HepG2 (cell line): ENCODE results near the gene SQSTM1. TPM values are rescaled to one million over a fixed set of nuclear protein-coding genes. Genes with fewer than 3 reads are reported as not detected.
"Not testable (repeated sequence)": the region's sequence is repeated elsewhere in the genome, so short reads cannot be mapped to it uniquely, and the experiment has no call there.

Source experiments
- ATAC-seq: fragments of 200-7000 bp; cut with Tn5 transposase; 3 replicates; pipeline ENCODE4 v1.9.1; 2020; ENCODE audit warnings: mild to moderate bottlenecking, moderate library complexity
- BruUV-seq: library from RNA; stranded (reverse); fragments of 400-500 nt; replicated peaks from 2 replicates; lab custom pipeline; 2021; lab: Mats Ljungman, UMichigan
- CTCF ChIA-PET: fragments of 300-600 bp; formaldehyde crosslinking; extraction: SDS; loops from one replicate; lab custom pipeline; 2021; ENCODE audit warnings: low total read pairs, inconsistent platforms, low intra/inter-chr PET ratio; lab: Yijun Ruan, JAX
- POLR2A ChIA-PET: fragments of 350-600 bp; sonication (Branson Sonifier 250); formaldehyde crosslinking; loops from one replicate; lab custom pipeline; 2020; ENCODE audit warnings: antibody characterized with exemption, inconsistent platforms; lab: Yijun Ruan, JAX
- DNase-seq: peaks from one replicate; pipeline ENCODE4 v3.0.0-alpha.2; 2015; ENCODE audit warnings: low spot score
- FAIRE-seq: peaks from 3 replicates; lab custom pipeline; 2011; peaks lifted over from hg19 to GRCh38; lab: Jason Lieb, UNC
- H2AFZ ChIP-seq: one replicate; pipeline ENCODE4 v1.6.1; 2011; ENCODE audit warnings: low read length, inconsistent platforms
- H3K27ac ChIP-seq: fragments of 300-600 bp; 3 replicates; pipeline ENCODE4 v1.8.0; 2011; ENCODE audit warnings: mixed run types, mild to moderate bottlenecking, mixed read lengths, low read length, inconsistent platforms; ENCODE audit not compliant: insufficient read depth; ENCODE audit errors: extremely low read length
- H3K27me3 ChIP-seq, 2 experiments: fragments of 200-600 bp in 1 of 2; 2 replicates in 1 of 2; 3 replicates in 1 of 2; pipeline versions ENCODE4 v1.6.0 to v1.8.0; 2011; ENCODE audit warnings: low read length in 2 of 2, mild to moderate bottlenecking in 2 of 2, moderate library complexity in 2 of 2, inconsistent platforms in 1 of 2; ENCODE audit not compliant: insufficient read depth in 2 of 2, control insufficient read depth in 1 of 2
- H3K36me3 ChIP-seq, 2 experiments: fragments of 200-600 bp in 1 of 2; replicated peaks in 1 of 2; 2 replicates in 1 of 2; 3 replicates in 1 of 2; pipeline versions ENCODE4 v1.5.1 to v1.8.0; 2011; ENCODE audit warnings: low read length in 2 of 2, inconsistent platforms in 1 of 2; ENCODE audit not compliant: insufficient read depth in 2 of 2, control insufficient read depth in 1 of 2
- H3K4me1 ChIP-seq: 2 replicates; pipeline ENCODE4 v1.5.1; 2012; ENCODE audit warnings: low read length, inconsistent platforms; ENCODE audit not compliant: insufficient read depth
- H3K4me2 ChIP-seq: 2 replicates; pipeline ENCODE4 v1.6.0; 2011; ENCODE audit warnings: low read depth, low read length, inconsistent platforms
- H3K4me3 ChIP-seq, 3 experiments: fragments of 200-600 bp in 1 of 3; sonication (generic), shearing (Covaris generic) in 1 of 3; replicated peaks in 1 of 3; 2 replicates each; pipeline ENCODE4 v1.5.1; 2011 to 2016; ENCODE audit warnings: low read length in 3 of 3, inconsistent platforms in 2 of 3, low read depth in 2 of 3, mild to moderate bottlenecking in 2 of 3, control low read depth in 1 of 3, mixed read lengths in 1 of 3; ENCODE audit not compliant: insufficient read depth in 1 of 3
- H3K79me2 ChIP-seq: one replicate; pipeline ENCODE4 v1.6.1; 2011; ENCODE audit warnings: low read length, inconsistent platforms; ENCODE audit not compliant: insufficient read depth
- H3K9ac ChIP-seq: 2 replicates; pipeline ENCODE4 v1.6.0; 2011; ENCODE audit warnings: mild to moderate bottlenecking, low read depth, low read length, inconsistent platforms; ENCODE audit not compliant: insufficient read depth
- H3K9me3 ChIP-seq: 2 replicates; pipeline ENCODE4 v1.5.1; 2012; ENCODE audit warnings: mild to moderate bottlenecking, low read length
- H4K20me1 ChIP-seq: 2 replicates; pipeline ENCODE4 v1.6.0; 2011; ENCODE audit warnings: inconsistent platforms, mild to moderate bottlenecking, low read length, moderate library complexity; ENCODE audit not compliant: insufficient read depth
- AGO2 ChIP-seq: fragments of 200-400 bp; formaldehyde crosslinking; optimal IDR thresholded peaks from 2 replicates; pipeline ENCODE3; 2017; ENCODE audit warnings: mild to moderate bottlenecking, low read depth, low read length, moderate library complexity
- HNRNPK ChIP-seq: fragments of 200-400 bp; formaldehyde crosslinking; IDR thresholded peaks from 2 replicates; pipeline ENCODE4 v1.6.1; 2018; ENCODE audit warnings: low read length, low read depth, moderate library complexity, mild to moderate bottlenecking; ENCODE audit not compliant: poor library complexity, severe bottlenecking
- RBFOX2 ChIP-seq: fragments of 200-400 bp; formaldehyde crosslinking; IDR thresholded peaks from 2 replicates; pipeline ENCODE4 v1.6.1; 2017; ENCODE audit warnings: low read depth, mild to moderate bottlenecking, low read length
- TCF7L2 ChIP-seq: IDR thresholded peaks from 2 replicates; pipeline ENCODE4 v1.6.1; 2011; ENCODE audit warnings: mild to moderate bottlenecking, low read depth, low read length, moderate library complexity
- ZNF512B ChIP-seq: sonication (generic); formaldehyde crosslinking; IDR thresholded peaks from 2 replicates; pipeline ENCODE4 v1.5.1; 2020; ENCODE audit warnings: missing genetic modification reagents, mild to moderate bottlenecking, borderline replicate concordance
- WGBS: methylation state at CpG from one replicate; pipeline ENCODE4 v1.1.6; 2017; ENCODE audit warnings: low lambda C conversion rate; 5-methylcytosine and 5-hydroxymethylcytosine counted together
- in situ Hi-C: cut with HindIII; loops from 2 replicates; pipeline ENCODE4 v1.10.0; 2017; ENCODE audit warnings: low pct_unique_long_range_greater_than_20kb; ENCODE audit not compliant: extremely low pct_ligation_motif_present
- intact Hi-C: fragments of 100-400 bp; cut with micrococcal nuclease; formaldehyde crosslinking; loops from one replicate; pipeline ENCODE4 v1.10.0; 2022; ENCODE audit not compliant: unreplicated experiment
- polyA plus RNA-seq, 8 experiments: library from polyadenylated mRNA; depleted of rRNA in 3 of 8; stranded (reverse) in 7 of 8; unstranded in 1 of 8; fragments of >200 nt; fragmentation: Illumina TruSeq in 4 of 8; extraction: Trizol in 4 of 8; gene quantifications; 2 replicates each; pipeline versions ENCODE4 v1.2.1 to v1.2.3, GENCODE V29; 2011 to 2016; ENCODE audit warnings: low read depth in 4 of 8, missing spikeins in 1 of 8, mixed read lengths in 1 of 8; ENCODE audit not compliant: insufficient read depth in 1 of 8
- total RNA-seq, 5 experiments: library from RNA; depleted of rRNA; stranded (reverse); fragments of >200 nt; fragmentation: Illumina TruSeq; extraction: Trizol; gene quantifications; 2 replicates each; pipeline ENCODE4 v1.2.3, GENCODE V29; 2016; ENCODE audit warnings: low read depth in 1 of 5

Gene SQSTM1
- total and polyA plus RNA-seq, 2 of the 13 experiments (the other 11 are each of a cell fraction or from before 2014, with no cell fraction given) = 90.9 to 160 TPM

GRCh38 chr5:179834120-179834519 is 13.4 kb downstream of the SQSTM1 start:
- FAIRE-seq (no peak), ATAC-seq (no peak)
- no peaks in the 10 kb centered on the region for H3K9me3 ChIP-seq
- intact Hi-C loops = no loop called here
- BruUV-seq = no TSS peak
- H3K79me2 ChIP-seq = no peaks in the 10 kb centered on the region
- H3K27me3 ChIP-seq = no peaks in the 10 kb centered on the region
- H3K36me3 ChIP-seq = peaks cover 36 to 64% of the 10 kb centered on the region in 2 experiments
- CTCF ChIA-PET = no interaction called here
- no peak overlapping the region for H3K27ac ChIP-seq
- in situ Hi-C loops = no loop called here
- H3K4me3 ChIP-seq = no peak overlapping the region
- TF ChIP-seq RBFOX2 = peak; percentile 47; the same call in 1 of the 2 replicates
- TF ChIP-seq TCF7L2 = no peak
- TF ChIP-seq ZNF512B = no peak
- peak; percentile 56 for TF ChIP-seq HNRNPK
- peak; percentile 83 for TF ChIP-seq AGO2
- TF ChIP-seq, all 625 proteins: peak for 3
- peaks cover 16% of the 10 kb centered on the region for H3K4me1 ChIP-seq
- H3K4me2 ChIP-seq = no peak overlapping the region
- no peak for DNase-seq
- H2AFZ ChIP-seq = no peak overlapping the region
- H3K9ac ChIP-seq = no peak overlapping the region
- 85% methylated on average over 8 of the region's 8 CpGs for WGBS
- POLR2A ChIA-PET = interaction anchor here (1.4 to 1.5 kb wide), 2 partner anchors 9 to 23 kb away, joined by 4 read pairs; no protein-coding TSS in a partner anchor
- peaks cover 23% of the 10 kb centered on the region; the same call in 1 of the 2 replicates for H4K20me1 ChIP-seq

GRCh38 chr5:179834871-179835270 is 14.2 kb downstream of the SQSTM1 start:
- intact Hi-C loops, ATAC-seq, H3K4me2 ChIP-seq, BruUV-seq, H3K9ac ChIP-seq, in situ Hi-C loops, H3K9me3 ChIP-seq, H3K27me3 ChIP-seq, H2AFZ ChIP-seq, H3K27ac ChIP-seq, DNase-seq, H3K4me3 ChIP-seq, FAIRE-seq, H3K79me2 ChIP-seq, CTCF ChIA-PET: not testable (repeated sequence)
- Histone ChIP-seq H3K4me1 (peaks cover 16% of the 10 kb centered on the region), H3K36me3 (peaks cover 33 to 58% of the 10 kb centered on the region in 2 experiments), H4K20me1 (peaks cover 21% of the 10 kb centered on the region; the same call in 1 of the 2 replicates)
- POLR2A ChIA-PET = interaction anchor here (1.4 kb wide), 1 partner anchor 9 kb away, joined by 4 read pairs; no protein-coding TSS in a partner anchor
- WGBS = 95% methylated on average over 11 of the region's 28 CpGs
